Measurements from ENCODE around the gene KDM4C.

The KDM4C gene

DNA sequence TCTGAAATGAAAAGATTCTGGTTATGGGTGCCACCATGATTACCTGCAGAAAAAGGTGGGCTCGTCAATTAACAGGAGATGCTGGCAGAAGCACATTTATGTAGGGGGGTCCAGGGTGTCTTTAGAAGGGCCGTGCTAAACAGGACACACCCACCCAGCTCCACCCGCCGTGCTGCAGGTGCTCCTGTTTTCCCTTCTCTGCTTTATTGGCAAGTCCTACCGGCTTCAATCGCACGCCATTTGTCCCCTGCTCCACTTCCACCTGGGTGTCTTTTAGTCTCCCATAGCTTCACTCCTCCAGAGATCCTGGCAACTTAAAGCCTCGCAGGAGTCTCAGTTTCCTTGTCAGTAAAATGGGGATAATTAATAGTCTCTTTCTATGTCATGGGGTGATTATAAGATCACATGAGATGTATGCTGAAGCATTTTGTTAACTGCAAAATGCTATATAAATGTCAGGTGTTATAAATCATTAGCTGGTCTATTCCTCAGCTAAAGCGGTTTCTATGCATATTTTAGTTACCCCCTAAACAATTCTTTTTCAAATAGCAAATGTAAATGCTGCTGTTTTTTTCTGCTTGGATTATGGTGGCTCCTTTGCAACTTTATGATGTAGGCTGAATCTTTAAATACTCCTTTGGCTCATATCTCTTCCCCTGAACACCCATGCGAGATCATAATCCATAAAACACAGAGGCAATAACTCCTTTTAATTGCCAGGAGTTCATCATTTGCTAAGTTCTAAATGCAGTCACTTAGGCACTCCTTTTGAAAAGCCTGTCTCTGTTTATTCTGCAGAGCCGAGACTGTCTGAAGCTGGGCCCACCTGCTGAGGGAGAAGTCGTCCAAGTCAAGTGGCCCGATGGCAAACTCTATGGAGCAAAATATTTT lies 406.9 kb downstream of the KDM4C start:
- H3K4me3 ChIP-seq (ENCODE audit: low read depth, low read length) = no peak overlapping the region
- TF ChIP-seq CTCF (IDR thresholded peaks at IDR 0.05; ENCODE audit: borderline replicate concordance, insufficient read depth, low read depth, low read length) = no peak

DNA sequence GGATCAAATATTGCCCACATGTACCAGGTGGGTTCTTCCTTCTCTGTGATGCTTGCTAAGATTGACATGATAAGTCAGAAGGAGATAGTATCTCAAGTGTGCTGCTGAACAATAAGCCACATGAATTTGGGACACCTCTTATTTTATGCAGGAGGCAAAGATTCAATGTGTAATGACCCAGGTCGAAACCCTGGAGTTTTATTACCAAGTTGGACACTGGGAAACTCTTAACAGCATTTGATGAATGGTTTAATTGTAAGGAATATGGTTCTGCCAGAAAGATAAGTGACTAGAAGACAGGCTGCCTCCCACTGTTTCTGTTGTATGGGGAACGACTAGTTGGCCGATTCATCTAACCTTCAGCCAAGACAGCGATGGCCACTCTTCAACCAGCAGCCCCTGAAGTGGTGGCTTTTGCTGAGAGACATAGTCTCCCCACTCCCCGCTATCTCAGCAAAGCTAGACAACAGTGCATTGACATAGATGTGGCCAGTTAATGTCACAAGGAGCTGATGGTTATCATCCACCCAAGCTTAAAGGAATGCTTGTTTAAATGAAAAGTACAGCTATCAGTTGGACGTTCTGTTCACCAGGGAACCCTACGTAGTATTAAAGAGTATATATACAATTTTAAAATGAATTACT lies 407.7 kb downstream of the KDM4C start:
- no peak overlapping the region for H3K4me3 ChIP-seq (ENCODE audit: low read depth, low read length)
- no peak for TF ChIP-seq CTCF (IDR thresholded peaks at IDR 0.05; ENCODE audit: borderline replicate concordance, insufficient read depth, low read depth, low read length)

- no peak for TF ChIP-seq CTCF (IDR thresholded peaks at IDR 0.05; ENCODE audit: borderline replicate concordance, insufficient read depth, low read depth, low read length)
- H3K4me3 ChIP-seq (ENCODE audit: low read depth, low read length) = no peak overlapping the region
Observed at GRCh38 chr9:7166074-7166473, 408.3 kb downstream of the KDM4C start.

GRCh38 chr9:7169717-7170389 lies 412.1 kb downstream of the KDM4C start:
- TF ChIP-seq CTCF (IDR thresholded peaks at IDR 0.05; ENCODE audit: borderline replicate concordance, insufficient read depth, low read depth, low read length) = no peak
- no peak overlapping the region for H3K4me3 ChIP-seq (ENCODE audit: low read depth, low read length)

- no peak overlapping the region for H3K4me3 ChIP-seq (ENCODE audit: low read depth, low read length)
- no peak for TF ChIP-seq CTCF (IDR thresholded peaks at IDR 0.05; ENCODE audit: borderline replicate concordance, insufficient read depth, low read depth, low read length)
Observed at GRCh38 chr9:7171396-7172153, 413.8 kb downstream of the KDM4C start.

DNA sequence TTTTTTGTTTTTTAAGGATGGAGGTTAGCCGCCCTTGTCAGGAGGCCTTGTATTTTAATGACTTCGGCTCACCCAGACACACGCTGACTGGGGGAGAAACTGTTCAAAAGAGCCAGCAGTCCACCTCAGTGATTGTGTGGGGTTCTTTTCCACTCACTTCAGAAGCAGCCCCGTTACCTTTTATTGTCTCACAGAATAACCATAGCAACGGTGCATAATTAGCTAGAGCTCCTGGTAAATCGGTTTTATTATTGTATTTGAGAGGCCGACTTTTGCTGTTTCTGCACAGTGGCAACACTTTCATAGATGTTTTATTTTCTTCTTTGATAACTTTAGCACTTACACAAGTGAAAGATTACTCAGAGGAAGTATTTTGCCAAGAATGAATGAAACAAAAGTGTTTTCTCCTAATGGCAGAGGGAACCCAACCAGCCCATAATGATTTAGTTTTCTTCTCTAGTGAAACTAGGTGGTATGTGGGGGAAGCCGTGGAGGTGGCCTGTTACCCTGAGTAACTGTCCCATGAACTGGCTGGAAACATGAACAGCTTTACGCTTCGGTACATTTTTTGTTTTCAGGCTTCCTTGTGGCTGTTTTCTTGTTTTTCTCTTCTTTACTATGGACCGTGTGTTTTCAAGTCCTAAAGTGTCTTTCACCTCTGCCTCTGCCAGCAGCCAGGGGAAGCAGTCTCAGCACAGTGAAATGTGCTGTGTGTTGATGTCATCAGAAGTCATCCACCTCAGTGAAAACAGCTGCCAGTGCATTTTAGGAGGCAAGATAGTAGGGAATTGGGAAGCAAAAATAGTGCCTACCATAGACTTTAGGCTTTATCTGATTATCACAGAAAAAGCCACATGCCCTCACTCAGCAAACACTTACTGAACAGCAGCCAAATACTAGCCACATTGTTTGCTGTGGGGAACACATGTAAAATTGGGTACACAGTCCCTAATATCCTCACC lies 414.7 kb downstream of the KDM4C start:
- no peak for TF ChIP-seq CTCF (IDR thresholded peaks at IDR 0.05; ENCODE audit: borderline replicate concordance, insufficient read depth, low read depth, low read length)
- H3K4me3 ChIP-seq (ENCODE audit: low read depth, low read length) = no peak overlapping the region
